Fibroblast of lung (primary cell): ENCODE data around the gene PTPRO. TPM values are rescaled to one million over a fixed set of nuclear protein-coding genes. Genes with fewer than 3 reads are reported as not detected.

Source experiments
- DNase-seq, 2 donors: peaks; one replicate each; pipeline versions ENCODE4 v3.0.0 to v3.0.0-alpha.2; 2010; ENCODE audit warnings: low read depth in 2 of 2
- H2AFZ ChIP-seq: 2 replicates; pipeline ENCODE4 v1.5.1; 2012; ENCODE audit warnings: low read length, control low read depth, inconsistent platforms
- H3K27ac ChIP-seq: 2 replicates; pipeline ENCODE4 v1.5.1; 2011; ENCODE audit warnings: low read length, control low read depth; ENCODE audit not compliant: insufficient read depth
- H3K27me3 ChIP-seq: 2 replicates; pipeline ENCODE4 v1.5.1; 2011; ENCODE audit warnings: mild to moderate bottlenecking, low read length; ENCODE audit not compliant: control insufficient read depth, insufficient read depth
- H3K36me3 ChIP-seq: 2 replicates; pipeline ENCODE4 v1.5.1; 2011; ENCODE audit warnings: low read length; ENCODE audit not compliant: control insufficient read depth, insufficient read depth
- H3K4me1 ChIP-seq: 2 replicates; pipeline ENCODE4 v1.5.1; 2011; ENCODE audit warnings: low read length; ENCODE audit not compliant: control insufficient read depth, insufficient read depth; ENCODE audit errors: extremely low read depth
- H3K4me2 ChIP-seq: 2 replicates; pipeline ENCODE4 v1.5.1; 2011; ENCODE audit warnings: low read length, control low read depth; ENCODE audit not compliant: insufficient read depth; ENCODE audit errors: extremely low read depth
- H3K4me3 ChIP-seq, 4 experiments: fragments of 200-600 bp in 1 of 4; sonication (generic) in 1 of 4; replicated peaks in 1 of 4; 2 replicates each; pipeline ENCODE4 v1.5.1; 2011 to 2016; ENCODE audit warnings: low read length in 4 of 4, low read depth in 3 of 4, mild to moderate bottlenecking in 3 of 4, control low read depth in 2 of 4, inconsistent platforms in 1 of 4, mixed read lengths in 1 of 4; ENCODE audit not compliant: insufficient read depth in 1 of 4; ENCODE audit errors: control extremely low read depth in 1 of 4
- H3K79me2 ChIP-seq: 2 replicates; pipeline ENCODE4 v1.5.1; 2012; ENCODE audit warnings: mild to moderate bottlenecking, low read length, inconsistent platforms; ENCODE audit not compliant: control insufficient read depth, insufficient read depth
- H3K9ac ChIP-seq: 2 replicates; pipeline ENCODE4 v1.5.1; 2011; ENCODE audit warnings: mild to moderate bottlenecking, low read length, control low read depth; ENCODE audit not compliant: insufficient read depth
- H3K9me3 ChIP-seq: 2 replicates; pipeline ENCODE4 v1.5.1; 2012; ENCODE audit warnings: low read depth, low read length; ENCODE audit not compliant: control insufficient read depth, insufficient read depth
- H4K20me1 ChIP-seq: 2 replicates; pipeline ENCODE4 v1.5.1; 2011; ENCODE audit warnings: low read length; ENCODE audit not compliant: control insufficient read depth, insufficient read depth; ENCODE audit errors: extremely low read depth
- CTCF ChIP-seq, 2 donors: IDR thresholded peaks in 1 of 2; conservative IDR thresholded peaks in 1 of 2; 1 replicate in 1 of 2; 2 replicates in 1 of 2; pipeline ENCODE4 v1.5.1; 2011 to 2012; ENCODE audit warnings: low read length in 2 of 2, control low read depth in 1 of 2, inconsistent platforms in 1 of 2, low read depth in 1 of 2, mild to moderate bottlenecking in 1 of 2
- EZH2 ChIP-seq: IDR thresholded peaks from 2 replicates; pipeline ENCODE4 v1.5.1; 2012; ENCODE audit warnings: low read length, control low read depth, mild to moderate bottlenecking; ENCODE audit errors: missing control alignments
- polyA plus RNA-seq, 2 donors: library from polyadenylated mRNA; depleted of rRNA in 1 of 2; stranded (reverse) in 1 of 2; unstranded in 1 of 2; fragments of >200 nt; gene quantifications; 2 replicates each; pipeline ENCODE4 v1.2.1, GENCODE V29; 2011 to 2012; ENCODE audit warnings: missing spikeins in 1 of 2
- total RNA-seq: library from RNA; depleted of rRNA; stranded (reverse); fragments of >200 nt; gene quantifications from 2 replicates; pipeline ENCODE4 v1.2.1, GENCODE V29; 2014

The PTPRO gene
- total and polyA plus RNA-seq, 2 donors (not counting 1 experiment from before 2014, with no cell fraction given): 0.33 to 0.35 TPM

- Histone ChIP-seq H3K27me3 (no peaks in the 10 kb centered on the region), H3K9ac (no peak overlapping the region), H3K4me3 (no peak overlapping the region), H4K20me1 (no peaks in the 10 kb centered on the region), H3K4me1 (no peaks in the 10 kb centered on the region), H3K36me3 (no peaks in the 10 kb centered on the region), H3K27ac (no peak overlapping the region), H3K79me2 (no peaks in the 10 kb centered on the region), H3K9me3 (no peaks in the 10 kb centered on the region), H3K4me2 (no peak overlapping the region), H2AFZ (peak overlapping the region; percentile 30)
- TF ChIP-seq CTCF (conservative IDR thresholded peaks at IDR 0.05 in 1 of 2, IDR thresholded peaks at IDR 0.05 in 1 of 2; ENCODE audit: low read depth in 1 of 2, low read length in 2 of 2) (peak; percentile 59 to 61), EZH2 (no peak)
- DNase-seq: peak; percentile 19 to 70
These were observed 46.1 kb upstream of the PTPRO start for GRCh38 chr12:15276088-15276698.

GRCh38 chr12:15278816-15279658, 43.3 kb upstream of the PTPRO start:
- no peak overlapping the region for H3K9ac ChIP-seq
- H3K9me3 ChIP-seq: no peaks in the 10 kb centered on the region
- H3K4me1 ChIP-seq: no peaks in the 10 kb centered on the region
- H3K79me2 ChIP-seq: no peaks in the 10 kb centered on the region
- TF ChIP-seq EZH2 (no peak), CTCF (conservative IDR thresholded peaks at IDR 0.05 in 1 of 2, IDR thresholded peaks at IDR 0.05 in 1 of 2; ENCODE audit: low read depth in 1 of 2, low read length in 2 of 2) (peak; percentile 3 to 18)
- H3K27ac ChIP-seq: no peak overlapping the region
- no peak overlapping the region for H3K4me3 ChIP-seq
- H4K20me1 ChIP-seq: no peaks in the 10 kb centered on the region
- DNase-seq: peak; percentile 72 to 89
- no peaks in the 10 kb centered on the region for H3K36me3 ChIP-seq
- no peaks in the 10 kb centered on the region for H3K27me3 ChIP-seq
- peak overlapping the region; percentile 32 for H2AFZ ChIP-seq
- H3K4me2 ChIP-seq: peak overlapping the region; percentile 17

- Histone ChIP-seq H3K9ac (no peak overlapping the region), H3K4me2 (no peak overlapping the region), H3K9me3 (no peaks in the 10 kb centered on the region), H3K36me3 (no peaks in the 10 kb centered on the region), H3K4me1 (no peaks in the 10 kb centered on the region), H3K79me2 (no peaks in the 10 kb centered on the region), H4K20me1 (no peaks in the 10 kb centered on the region), H3K4me3 (no peak overlapping the region), H3K27ac (no peak overlapping the region), H2AFZ (no peak overlapping the region), H3K27me3 (no peaks in the 10 kb centered on the region)
- no peak for TF ChIP-seq EZH2
- TF ChIP-seq CTCF (conservative IDR thresholded peaks at IDR 0.05 in 1 of 2, IDR thresholded peaks at IDR 0.05 in 1 of 2; ENCODE audit: low read depth in 1 of 2, low read length in 2 of 2): no peak
- DNase-seq: no peak
These were observed 41.4 kb upstream of the PTPRO start for GRCh38 chr12:15280930-15281329.
